Measurements from ENCODE around the gene THOC6. TPM values are rescaled to one million over a fixed set of nuclear protein-coding genes. Genes with fewer than 3 reads are reported as not detected.

Gene THOC6
- polyA plus RNA-seq, 1 donor from 2014 or later: 11.4 TPM

DNA sequence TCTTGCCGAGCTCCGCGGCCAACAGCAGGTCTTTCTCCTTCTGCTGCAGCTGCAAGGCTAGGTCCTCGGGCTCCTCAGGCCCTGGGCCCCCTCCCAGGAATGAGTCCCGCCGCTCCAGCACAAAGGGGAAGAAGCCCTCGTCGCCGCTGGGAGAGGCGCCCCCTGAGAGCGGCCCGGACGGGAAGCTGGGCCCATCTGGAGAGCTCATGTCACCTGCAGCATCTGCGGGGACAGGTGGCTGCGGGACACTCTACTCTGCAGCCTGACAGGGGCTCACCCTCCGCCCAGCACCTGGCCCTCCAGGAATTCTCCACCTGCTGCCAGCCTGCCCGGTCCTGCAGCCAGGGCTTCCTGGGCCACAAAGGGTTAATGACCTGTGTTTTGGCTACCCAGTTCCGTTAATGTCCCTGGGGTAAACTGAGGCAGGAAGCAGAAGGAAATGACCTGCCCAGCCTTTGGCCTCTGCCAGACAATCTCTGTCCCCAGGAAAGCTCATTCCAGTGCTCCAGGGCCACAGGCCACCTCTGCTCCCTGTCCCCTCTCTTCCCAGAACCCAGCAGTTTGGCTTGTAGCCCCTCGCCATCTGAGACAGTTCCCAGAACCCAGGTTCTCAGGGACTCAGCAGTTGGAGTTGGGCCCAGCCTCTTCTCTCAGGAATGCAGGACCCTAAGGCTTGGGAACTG, 11.6 kb downstream of the THOC6 start:
- TF ChIP-seq TAF1 (IDR thresholded peaks at IDR 0.05; ENCODE audit: low read depth) (no peak), EZH2 (IDR thresholded peaks at IDR 0.05; ENCODE audit: borderline replicate concordance, insufficient read depth, low read length, poor library complexity, severe bottlenecking) (no peak), POLR2AphosphoS5 (IDR thresholded peaks at IDR 0.05) (no peak), EP300 (conservative IDR thresholded peaks at IDR 0.05; ENCODE audit: poor library complexity, severe bottlenecking) (no peak), RAD21 (conservative IDR thresholded peaks at IDR 0.05) (no peak), MXI1 (conservative IDR thresholded peaks at IDR 0.05; ENCODE audit: poor library complexity, severe bottlenecking) (no peak), SMC3 (conservative IDR thresholded peaks at IDR 0.05; ENCODE audit: poor library complexity) (no peak)
- TF ChIP-seq, protein P1, sequence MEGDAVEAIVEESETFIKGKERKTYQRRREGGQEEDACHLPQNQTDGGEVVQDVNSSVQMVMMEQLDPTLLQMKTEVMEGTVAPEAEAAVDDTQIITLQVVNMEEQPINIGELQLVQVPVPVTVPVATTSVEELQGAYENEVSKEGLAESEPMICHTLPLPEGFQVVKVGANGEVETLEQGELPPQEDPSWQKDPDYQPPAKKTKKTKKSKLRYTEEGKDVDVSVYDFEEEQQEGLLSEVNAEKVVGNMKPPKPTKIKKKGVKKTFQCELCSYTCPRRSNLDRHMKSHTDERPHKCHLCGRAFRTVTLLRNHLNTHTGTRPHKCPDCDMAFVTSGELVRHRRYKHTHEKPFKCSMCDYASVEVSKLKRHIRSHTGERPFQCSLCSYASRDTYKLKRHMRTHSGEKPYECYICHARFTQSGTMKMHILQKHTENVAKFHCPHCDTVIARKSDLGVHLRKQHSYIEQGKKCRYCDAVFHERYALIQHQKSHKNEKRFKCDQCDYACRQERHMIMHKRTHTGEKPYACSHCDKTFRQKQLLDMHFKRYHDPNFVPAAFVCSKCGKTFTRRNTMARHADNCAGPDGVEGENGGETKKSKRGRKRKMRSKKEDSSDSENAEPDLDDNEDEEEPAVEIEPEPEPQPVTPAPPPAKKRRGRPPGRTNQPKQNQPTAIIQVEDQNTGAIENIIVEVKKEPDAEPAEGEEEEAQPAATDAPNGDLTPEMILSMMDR (IDR thresholded peaks at IDR 0.05; ENCODE audit: poor library complexity, severe bottlenecking): no peak
- TF ChIP-seq, protein P2, sequence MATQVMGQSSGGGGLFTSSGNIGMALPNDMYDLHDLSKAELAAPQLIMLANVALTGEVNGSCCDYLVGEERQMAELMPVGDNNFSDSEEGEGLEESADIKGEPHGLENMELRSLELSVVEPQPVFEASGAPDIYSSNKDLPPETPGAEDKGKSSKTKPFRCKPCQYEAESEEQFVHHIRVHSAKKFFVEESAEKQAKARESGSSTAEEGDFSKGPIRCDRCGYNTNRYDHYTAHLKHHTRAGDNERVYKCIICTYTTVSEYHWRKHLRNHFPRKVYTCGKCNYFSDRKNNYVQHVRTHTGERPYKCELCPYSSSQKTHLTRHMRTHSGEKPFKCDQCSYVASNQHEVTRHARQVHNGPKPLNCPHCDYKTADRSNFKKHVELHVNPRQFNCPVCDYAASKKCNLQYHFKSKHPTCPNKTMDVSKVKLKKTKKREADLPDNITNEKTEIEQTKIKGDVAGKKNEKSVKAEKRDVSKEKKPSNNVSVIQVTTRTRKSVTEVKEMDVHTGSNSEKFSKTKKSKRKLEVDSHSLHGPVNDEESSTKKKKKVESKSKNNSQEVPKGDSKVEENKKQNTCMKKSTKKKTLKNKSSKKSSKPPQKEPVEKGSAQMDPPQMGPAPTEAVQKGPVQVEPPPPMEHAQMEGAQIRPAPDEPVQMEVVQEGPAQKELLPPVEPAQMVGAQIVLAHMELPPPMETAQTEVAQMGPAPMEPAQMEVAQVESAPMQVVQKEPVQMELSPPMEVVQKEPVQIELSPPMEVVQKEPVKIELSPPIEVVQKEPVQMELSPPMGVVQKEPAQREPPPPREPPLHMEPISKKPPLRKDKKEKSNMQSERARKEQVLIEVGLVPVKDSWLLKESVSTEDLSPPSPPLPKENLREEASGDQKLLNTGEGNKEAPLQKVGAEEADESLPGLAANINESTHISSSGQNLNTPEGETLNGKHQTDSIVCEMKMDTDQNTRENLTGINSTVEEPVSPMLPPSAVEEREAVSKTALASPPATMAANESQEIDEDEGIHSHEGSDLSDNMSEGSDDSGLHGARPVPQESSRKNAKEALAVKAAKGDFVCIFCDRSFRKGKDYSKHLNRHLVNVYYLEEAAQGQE (IDR thresholded peaks at IDR 0.05; ENCODE audit: borderline replicate concordance): no peak
- Histone ChIP-seq H2AFZ (ENCODE audit: low read depth, low read length) (no peak overlapping the region), H3K9me3 (ENCODE audit: low read length) (no peaks in the 10 kb centered on the region), H3K79me2 (replicated peaks; ENCODE audit: insufficient read depth, low read length) (no peaks in the 10 kb centered on the region), H3K27ac (ENCODE audit: low read length) (no peak overlapping the region), H3K9ac (ENCODE audit: low read length) (no peak overlapping the region), H3K9me2 (ENCODE audit: insufficient read depth, low read length) (no peaks in the 10 kb centered on the region), H3K27me3 (ENCODE audit: insufficient read depth, low read depth, low read length) (peaks cover 72% of the 10 kb centered on the region), H3K36me3 (ENCODE audit: insufficient read depth, low read length) (no peaks in the 10 kb centered on the region), H3F3A (ENCODE audit: insufficient read depth, low read length, poor library complexity, severe bottlenecking) (no peaks in the 10 kb centered on the region), H3K4me2 (ENCODE audit: low read length) (no peak overlapping the region), H3K4me3 (ENCODE audit: low read length) (no peak overlapping the region), H4K20me1 (ENCODE audit: insufficient read depth) (no peaks in the 10 kb centered on the region)

DNA sequence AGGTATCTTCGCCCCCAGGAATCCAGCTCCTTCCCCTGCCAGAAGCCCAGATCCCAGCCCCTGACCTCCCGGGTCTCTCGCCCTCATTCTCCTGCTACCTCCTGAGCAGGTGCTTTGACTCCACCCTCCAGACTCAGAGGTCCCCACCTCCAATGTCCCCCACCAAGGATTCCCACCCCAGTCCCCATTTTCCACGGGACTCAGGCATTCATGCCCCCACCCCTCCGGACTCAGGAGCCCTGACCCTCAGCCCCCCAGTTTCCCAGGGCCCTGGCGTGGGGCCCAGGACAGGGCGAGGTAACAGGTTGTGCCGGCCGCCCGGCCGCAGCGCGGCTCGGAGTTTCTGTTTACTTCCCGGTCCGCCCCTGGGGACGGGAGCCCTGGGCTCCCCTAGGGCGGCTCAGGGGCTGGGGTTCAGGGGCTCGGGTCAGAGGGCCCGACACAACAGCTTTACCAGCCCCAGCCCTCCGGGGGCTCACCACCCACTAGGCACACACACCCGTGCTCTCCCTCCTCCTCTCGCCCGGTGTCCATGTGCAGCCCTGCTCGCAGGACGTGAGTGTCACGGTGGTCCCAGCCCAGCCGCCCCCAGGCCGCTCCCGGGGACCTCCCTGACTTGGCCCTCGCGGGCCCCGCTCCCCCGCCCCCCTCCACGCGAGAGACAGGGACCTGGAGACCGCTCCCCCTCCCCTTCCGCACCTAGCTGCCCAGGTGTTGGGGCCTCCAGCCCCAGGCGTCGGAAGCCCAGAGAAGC, 12.3 kb downstream of the THOC6 start:
- no peak overlapping the region for H3K9ac ChIP-seq (ENCODE audit: low read length)
- peaks cover 72% of the 10 kb centered on the region for H3K27me3 ChIP-seq (ENCODE audit: insufficient read depth, low read depth, low read length)
- H3K27ac ChIP-seq (ENCODE audit: low read length): no peak overlapping the region
- no peak overlapping the region for H3K4me3 ChIP-seq (ENCODE audit: low read length)
- H3K9me3 ChIP-seq (ENCODE audit: low read length): no peaks in the 10 kb centered on the region
- no peaks in the 10 kb centered on the region for H3F3A ChIP-seq (ENCODE audit: insufficient read depth, low read length, poor library complexity, severe bottlenecking)
- no peak overlapping the region for H3K4me2 ChIP-seq (ENCODE audit: low read length)
- no peaks in the 10 kb centered on the region for H3K9me2 ChIP-seq (ENCODE audit: insufficient read depth, low read length)
- no peak overlapping the region for H2AFZ ChIP-seq (ENCODE audit: low read depth, low read length)
- no peaks in the 10 kb centered on the region for H3K79me2 ChIP-seq (replicated peaks; ENCODE audit: insufficient read depth, low read length)
- peak; percentile 82 for TF ChIP-seq EZH2 (IDR thresholded peaks at IDR 0.05; ENCODE audit: borderline replicate concordance, insufficient read depth, low read length, poor library complexity, severe bottlenecking)
- TF ChIP-seq, protein P1 (IDR thresholded peaks at IDR 0.05; ENCODE audit: poor library complexity, severe bottlenecking): no peak
- no peaks in the 10 kb centered on the region for H3K36me3 ChIP-seq (ENCODE audit: insufficient read depth, low read length)
- H4K20me1 ChIP-seq (ENCODE audit: insufficient read depth): no peaks in the 10 kb centered on the region
